Loucy (cell line): ENCODE data around the gene ACOT11.

Experiments used
- H2AFZ ChIP-seq: fragments of 200-600 bp; sonication (generic); 2 replicates; pipeline ENCODE4 v1.6.0; 2016; ENCODE audit warnings: antibody characterized with exemption, mild to moderate bottlenecking, low read length, moderate library complexity
- H3F3A ChIP-seq: fragments of 200-600 bp; 2 replicates; pipeline ENCODE4 v1.6.0; 2016; ENCODE audit warnings: antibody characterized with exemption, low read depth, mild to moderate bottlenecking
- H3K27me3 ChIP-seq: fragments of 200-600 bp; sonication (generic); 2 replicates; pipeline ENCODE4 v1.6.1; 2014; ENCODE audit warnings: low read length, mild to moderate bottlenecking; ENCODE audit not compliant: insufficient read depth, poor library complexity, severe bottlenecking
- H3K36me3 ChIP-seq: fragments of 200-600 bp; sonication (generic); 2 replicates; pipeline ENCODE4 v1.6.1; 2016; ENCODE audit warnings: low read length; ENCODE audit not compliant: insufficient read depth
- H3K4me1 ChIP-seq: fragments of 200-600 bp; sonication (generic); 2 replicates; pipeline ENCODE4 v1.5.1; 2014; ENCODE audit warnings: low read length, mild to moderate bottlenecking; ENCODE audit not compliant: insufficient read depth, poor library complexity, severe bottlenecking
- H3K4me2 ChIP-seq: fragments of 200-600 bp; sonication (generic); 2 replicates; pipeline ENCODE4 v1.6.0; 2014; ENCODE audit warnings: antibody characterized with exemption, low read length, low read depth, mild to moderate bottlenecking; ENCODE audit not compliant: poor library complexity, severe bottlenecking
- H3K4me3 ChIP-seq: fragments of 200-600 bp; sonication (generic); 2 replicates; pipeline ENCODE4 v1.5.1; 2014; ENCODE audit warnings: low read length, mild to moderate bottlenecking, mixed read lengths; ENCODE audit not compliant: poor library complexity, severe bottlenecking
- H3K79me2 ChIP-seq: fragments of 200-600 bp; sonication (generic); 2 replicates; pipeline ENCODE4 v1.6.1; 2014; ENCODE audit warnings: low read length; ENCODE audit not compliant: insufficient read depth
- H3K9ac ChIP-seq: fragments of 200-600 bp; sonication (generic); 2 replicates; pipeline ENCODE4 v1.6.0; 2014; ENCODE audit warnings: mild to moderate bottlenecking, low read depth, low read length, moderate library complexity; ENCODE audit not compliant: poor library complexity, severe bottlenecking
- H3K9me2 ChIP-seq: fragments of 200-600 bp; sonication (generic); replicated peaks from 2 replicates; pipeline ENCODE4 v1.6.1; 2016; ENCODE audit warnings: low read depth, low read length, mixed read lengths
- H3K9me3 ChIP-seq: fragments of 200-600 bp; sonication (generic); 2 replicates; pipeline ENCODE4 v1.6.1; 2014; ENCODE audit warnings: mild to moderate bottlenecking, antibody characterized with exemption, low read length, low read depth; ENCODE audit not compliant: insufficient read depth
- H4K20me1 ChIP-seq: fragments of 200-600 bp; sonication (generic); 2 replicates; pipeline ENCODE4 v1.6.0; 2014; ENCODE audit warnings: antibody characterized with exemption, low read length, mild to moderate bottlenecking; ENCODE audit not compliant: insufficient read depth, poor library complexity, severe bottlenecking
- CTCF ChIP-seq: fragments of 200-600 bp; sonication (generic); conservative IDR thresholded peaks from 2 replicates; pipeline ENCODE4 v1.5.1; 2014; ENCODE audit warnings: mild to moderate bottlenecking, antibody characterized with exemption, low read length
- EZH2phosphoT487 ChIP-seq: fragments of 200-600 bp; IDR thresholded peaks from 2 replicates; pipeline ENCODE4 v1.6.1; 2018; ENCODE audit warnings: antibody characterized with exemption, mild to moderate bottlenecking, moderate library complexity, borderline replicate concordance

ACOT11 gene

GRCh38 chr1:54649130-54649898 lies 101.3 kb downstream of the ACOT11 start:
- Histone ChIP-seq H3K79me2 (no peaks in the 10 kb centered on the region), H3K4me1 (no peaks in the 10 kb centered on the region), H3K9ac (no peak overlapping the region), H4K20me1 (no peaks in the 10 kb centered on the region), H3K9me3 (no peaks in the 10 kb centered on the region), H3K4me3 (no peak overlapping the region), H3K36me3 (no peaks in the 10 kb centered on the region), H3K4me2 (no peak overlapping the region), H3F3A (no peaks in the 10 kb centered on the region), H3K9me2 (no peaks in the 10 kb centered on the region), H3K27me3 (no peaks in the 10 kb centered on the region), H2AFZ (no peak overlapping the region)
- TF ChIP-seq EZH2phosphoT487 (no peak), CTCF (no peak)

- Histone ChIP-seq H3K4me2 (no peak overlapping the region), H3K79me2 (no peaks in the 10 kb centered on the region), H3K9me2 (no peaks in the 10 kb centered on the region), H3F3A (no peaks in the 10 kb centered on the region), H2AFZ (no peak overlapping the region), H3K27me3 (no peaks in the 10 kb centered on the region), H3K4me1 (no peaks in the 10 kb centered on the region), H3K36me3 (no peaks in the 10 kb centered on the region), H4K20me1 (no peaks in the 10 kb centered on the region), H3K4me3 (no peak overlapping the region), H3K9ac (no peak overlapping the region), H3K9me3 (no peaks in the 10 kb centered on the region)
- no peak for TF ChIP-seq CTCF
- TF ChIP-seq EZH2phosphoT487: no peak
Measured at GRCh38 chr1:54649921-54650320, 101.9 kb downstream of the ACOT11 start.

DNA sequence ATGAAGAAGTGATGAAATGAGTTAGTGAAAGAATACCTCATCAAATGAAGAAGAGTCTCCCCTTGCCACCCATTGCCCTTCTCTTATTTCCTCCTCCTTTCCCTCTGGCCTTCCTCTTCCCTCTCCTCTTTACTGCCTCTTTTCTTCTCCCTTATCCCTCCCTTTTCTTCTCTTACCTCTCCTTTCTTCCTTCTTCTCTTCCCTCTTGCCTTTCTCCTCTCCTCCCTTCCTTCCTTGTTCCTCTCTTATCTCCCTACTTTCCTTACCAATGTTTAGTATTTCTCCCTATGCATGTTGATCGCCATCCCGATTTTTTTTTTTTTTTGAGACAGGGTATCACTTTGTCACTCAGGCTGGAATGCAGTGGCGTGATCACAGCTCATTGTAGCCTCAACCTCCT lies 102.4 kb downstream of the ACOT11 start:
- Histone ChIP-seq H3K9me3 (no peaks in the 10 kb centered on the region), H4K20me1 (no peaks in the 10 kb centered on the region), H2AFZ (no peak overlapping the region), H3K4me2 (no peak overlapping the region), H3K4me3 (no peak overlapping the region), H3K9ac (no peak overlapping the region), H3K36me3 (no peaks in the 10 kb centered on the region), H3K4me1 (no peaks in the 10 kb centered on the region), H3F3A (no peaks in the 10 kb centered on the region), H3K9me2 (no peaks in the 10 kb centered on the region), H3K79me2 (no peaks in the 10 kb centered on the region), H3K27me3 (no peaks in the 10 kb centered on the region)
- no peak for TF ChIP-seq EZH2phosphoT487
- no peak for TF ChIP-seq CTCF
